ENCODE measurements around the gene KCNH2. TPM values are rescaled to one million over a fixed set of nuclear protein-coding genes. Genes with fewer than 3 reads are reported as not detected.
"Not testable (repeated sequence)": the region's sequence is repeated elsewhere in the genome, so short reads cannot be mapped to it uniquely, and the experiment has no call there.

Gene KCNH2
- total RNA-seq, 1 donor from 2014 or later: 1.9 TPM

DNA sequence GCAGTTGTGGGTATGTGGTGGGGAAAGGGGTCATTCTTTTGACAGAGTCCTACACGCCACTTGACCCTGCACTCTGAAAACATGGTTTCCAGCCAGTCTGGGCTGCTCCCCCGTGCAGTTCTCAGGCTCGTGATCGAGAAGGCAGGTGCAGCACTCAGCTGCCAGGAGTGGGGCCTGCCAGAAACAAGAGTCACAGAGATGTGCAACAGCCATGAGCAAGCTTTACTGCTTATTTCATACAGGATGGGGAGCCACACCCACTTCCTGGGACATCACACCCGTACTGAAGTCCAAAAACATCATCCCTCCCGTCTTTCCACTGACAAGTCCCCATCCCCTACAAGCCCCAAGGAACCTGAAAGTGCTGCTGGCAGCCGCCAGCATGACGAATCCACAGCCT lies 36.8 kb upstream of the KCNH2 start:
- no peak overlapping the region for H3K4me3 ChIP-seq (ENCODE audit: low read depth, low read length)
- TF ChIP-seq, protein P1, sequence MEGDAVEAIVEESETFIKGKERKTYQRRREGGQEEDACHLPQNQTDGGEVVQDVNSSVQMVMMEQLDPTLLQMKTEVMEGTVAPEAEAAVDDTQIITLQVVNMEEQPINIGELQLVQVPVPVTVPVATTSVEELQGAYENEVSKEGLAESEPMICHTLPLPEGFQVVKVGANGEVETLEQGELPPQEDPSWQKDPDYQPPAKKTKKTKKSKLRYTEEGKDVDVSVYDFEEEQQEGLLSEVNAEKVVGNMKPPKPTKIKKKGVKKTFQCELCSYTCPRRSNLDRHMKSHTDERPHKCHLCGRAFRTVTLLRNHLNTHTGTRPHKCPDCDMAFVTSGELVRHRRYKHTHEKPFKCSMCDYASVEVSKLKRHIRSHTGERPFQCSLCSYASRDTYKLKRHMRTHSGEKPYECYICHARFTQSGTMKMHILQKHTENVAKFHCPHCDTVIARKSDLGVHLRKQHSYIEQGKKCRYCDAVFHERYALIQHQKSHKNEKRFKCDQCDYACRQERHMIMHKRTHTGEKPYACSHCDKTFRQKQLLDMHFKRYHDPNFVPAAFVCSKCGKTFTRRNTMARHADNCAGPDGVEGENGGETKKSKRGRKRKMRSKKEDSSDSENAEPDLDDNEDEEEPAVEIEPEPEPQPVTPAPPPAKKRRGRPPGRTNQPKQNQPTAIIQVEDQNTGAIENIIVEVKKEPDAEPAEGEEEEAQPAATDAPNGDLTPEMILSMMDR (conservative IDR thresholded peaks at IDR 0.05; ENCODE audit: low read depth, low read length): no peak
- no peak for DNase-seq (ENCODE audit: low read depth)

DNA sequence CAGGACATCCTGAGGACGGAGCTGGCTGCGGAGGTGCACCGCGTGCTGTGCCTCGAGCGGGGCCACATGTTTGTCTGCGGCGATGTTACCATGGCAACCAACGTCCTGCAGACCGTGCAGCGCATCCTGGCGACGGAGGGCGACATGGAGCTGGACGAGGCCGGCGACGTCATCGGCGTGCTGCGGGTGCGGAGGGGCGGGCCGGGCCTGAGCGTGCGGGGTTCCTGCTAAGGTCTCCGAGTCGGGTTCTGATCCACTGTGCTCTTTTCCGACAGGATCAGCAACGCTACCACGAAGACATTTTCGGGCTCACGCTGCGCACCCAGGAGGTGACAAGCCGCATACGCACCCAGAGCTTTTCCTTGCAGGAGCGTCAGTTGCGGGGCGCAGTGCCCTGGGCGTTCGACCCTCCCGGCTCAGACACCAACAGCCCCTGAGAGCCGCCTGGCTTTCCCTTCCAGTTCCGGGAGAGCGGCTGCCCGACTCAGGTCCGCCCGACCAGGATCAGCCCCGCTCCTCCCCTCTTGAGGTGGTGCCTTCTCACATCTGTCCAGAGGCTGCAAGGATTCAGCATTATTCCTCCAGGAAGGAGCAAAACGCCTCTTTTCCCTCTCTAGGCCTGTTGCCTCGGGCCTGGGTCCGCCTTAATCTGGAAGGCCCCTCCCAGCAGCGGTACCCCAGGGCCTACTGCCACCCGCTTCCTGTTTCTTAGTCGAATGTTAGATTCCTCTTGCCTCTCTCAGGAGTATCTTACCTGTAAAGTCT lies 35.8 kb upstream of the KCNH2 start:
- H3K4me3 ChIP-seq (ENCODE audit: low read depth, low read length): peak overlapping the region; percentile 40
- DNase-seq (ENCODE audit: low read depth): no peak
- TF ChIP-seq, protein P1 (conservative IDR thresholded peaks at IDR 0.05; ENCODE audit: low read depth, low read length): no peak

DNA sequence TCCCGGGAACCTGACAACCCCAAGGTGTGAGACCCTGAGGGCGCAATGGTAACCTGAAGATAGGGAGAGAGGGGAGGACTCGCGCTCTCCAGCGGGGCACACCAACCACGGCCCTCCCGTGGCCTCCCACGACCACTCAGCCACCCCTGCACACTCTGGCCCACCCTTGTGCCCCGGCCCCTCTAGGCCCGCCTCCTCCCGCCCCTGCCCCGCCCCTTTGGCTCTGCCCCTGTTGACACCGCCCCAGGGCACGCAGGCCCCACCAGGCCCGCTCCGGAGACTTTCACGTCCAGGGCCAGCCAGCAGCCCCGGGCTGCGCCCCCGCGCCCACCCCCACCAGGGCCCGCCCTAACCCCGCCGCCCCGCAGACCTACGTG lies 35.2 kb upstream of the KCNH2 start:
- TF ChIP-seq, protein P1 (conservative IDR thresholded peaks at IDR 0.05; ENCODE audit: low read depth, low read length): no peak
- H3K4me3 ChIP-seq (ENCODE audit: low read depth, low read length): peak overlapping the region; percentile 40
- no peak for DNase-seq (ENCODE audit: low read depth)

DNA sequence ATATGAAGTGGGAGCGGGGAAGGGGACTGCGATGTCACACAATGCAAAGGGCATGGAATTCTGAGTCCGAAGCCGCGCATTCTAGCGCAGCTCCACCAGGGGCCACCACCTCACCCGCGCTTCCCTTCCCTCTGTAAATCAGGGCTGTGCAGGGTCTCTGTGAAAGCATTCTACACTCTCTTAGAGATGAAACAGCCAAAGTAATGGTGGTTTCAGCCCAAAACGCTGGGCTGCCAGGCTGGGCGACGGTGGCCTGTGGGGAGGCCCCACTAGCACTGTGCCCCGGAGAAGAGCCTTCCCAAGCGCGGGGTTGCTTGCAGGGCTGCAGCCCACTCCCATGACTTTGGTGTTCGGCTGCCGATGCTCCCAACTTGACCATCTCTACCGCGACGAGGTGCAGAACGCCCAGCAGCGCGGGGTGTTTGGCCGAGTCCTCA lies 34.8 kb upstream of the KCNH2 start:
- TF ChIP-seq, protein P1 (conservative IDR thresholded peaks at IDR 0.05; ENCODE audit: low read depth, low read length): peak; percentile 57
- no peak overlapping the region for H3K4me3 ChIP-seq (ENCODE audit: low read depth, low read length)
- DNase-seq (ENCODE audit: low read depth): no peak

DNA sequence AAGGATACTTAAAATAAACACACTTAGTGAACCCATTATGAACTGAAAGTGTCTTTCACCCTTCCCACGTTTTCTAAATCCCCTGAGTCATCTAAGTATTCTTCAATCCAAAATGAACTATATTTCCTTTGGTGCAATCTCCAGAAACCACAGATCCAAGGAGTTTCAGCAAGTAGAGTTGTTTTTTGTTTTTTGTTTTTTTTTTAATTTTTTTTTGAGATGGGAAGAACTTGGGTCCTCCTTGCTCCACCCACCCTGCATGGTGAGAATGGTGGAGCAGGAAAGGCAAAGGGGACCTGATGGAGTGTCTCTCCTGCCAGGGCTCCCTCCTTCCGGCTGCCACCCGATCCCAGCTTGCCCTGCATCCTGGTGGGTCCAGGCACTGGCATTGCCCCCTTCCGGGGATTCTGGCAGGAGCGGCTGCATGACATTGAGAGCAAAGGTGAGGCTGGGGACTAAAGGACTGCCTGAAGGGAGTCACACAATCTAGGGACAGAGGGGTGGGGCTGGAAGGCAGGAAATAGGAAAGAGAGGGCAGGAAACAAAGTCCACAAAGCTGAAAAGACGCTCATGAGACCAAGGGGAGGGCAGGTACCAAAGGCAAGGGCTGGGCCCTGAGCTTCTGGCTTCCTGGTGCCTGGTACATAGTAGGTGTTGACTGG lies 34.0 kb upstream of the KCNH2 start:
- no peak for DNase-seq (ENCODE audit: low read depth)
- TF ChIP-seq, protein P1 (conservative IDR thresholded peaks at IDR 0.05; ENCODE audit: low read depth, low read length): no peak

DNA sequence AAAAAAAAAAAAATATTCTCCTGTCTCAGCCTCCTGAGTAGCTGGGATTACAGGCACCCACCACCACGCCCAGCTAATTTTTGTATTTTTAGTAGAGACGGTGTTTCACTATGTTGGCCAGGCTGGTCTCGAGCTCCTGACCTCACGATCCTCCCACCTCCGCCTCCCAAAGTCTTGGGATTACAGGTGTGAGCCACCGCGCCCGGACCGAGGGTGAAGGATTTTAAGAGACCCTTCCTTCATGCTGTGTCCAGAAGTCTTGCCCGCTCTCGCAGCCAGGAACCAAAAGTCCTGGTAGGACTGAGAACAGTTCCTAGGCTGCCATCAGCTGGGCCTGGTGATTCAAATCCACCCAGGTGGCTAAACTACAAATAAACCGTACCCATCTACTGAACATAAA lies 33.5 kb upstream of the KCNH2 start:
- not testable (repeated sequence) for H3K4me3 ChIP-seq (ENCODE audit: low read depth, low read length); DNase-seq (ENCODE audit: low read depth)

More for the DNA sequence above, 34.0 kb upstream of the KCNH2 start:
- H3K4me3 ChIP-seq (ENCODE audit: low read depth, low read length): no peak overlapping the region

DNA sequence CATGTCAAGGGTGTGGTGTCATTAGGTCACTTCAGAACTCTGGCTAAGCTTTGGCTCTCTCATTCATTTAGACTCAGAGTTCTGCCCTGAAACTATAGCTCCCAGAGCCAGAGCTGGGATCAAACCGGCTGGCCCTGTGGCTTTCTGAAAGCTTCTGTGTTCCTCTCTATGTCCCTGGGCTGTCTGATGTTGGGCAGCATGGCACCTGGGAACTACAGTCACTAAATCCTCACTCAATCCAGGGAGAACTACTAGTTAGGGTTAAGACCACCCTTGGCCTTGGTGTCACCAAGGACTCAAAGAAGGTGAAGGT lies 32.9 kb upstream of the KCNH2 start:
- no peak overlapping the region for H3K4me3 ChIP-seq (ENCODE audit: low read depth, low read length)
- TF ChIP-seq, protein P1 (conservative IDR thresholded peaks at IDR 0.05; ENCODE audit: low read depth, low read length): no peak
- DNase-seq (ENCODE audit: low read depth): no peak
